OCI-LY1 (cell line): ENCODE results near the gene TLK1.

Experiments
- H2AFZ ChIP-seq: fragments of 200-600 bp; sonication (generic), shearing (Covaris generic); 2 replicates; pipeline ENCODE4 v1.6.0; 2014; ENCODE audit warnings: antibody characterized with exemption, mild to moderate bottlenecking, low read length
- H3F3A ChIP-seq: fragments of 200-600 bp; sonication (generic), shearing (Covaris generic); 2 replicates; pipeline ENCODE4 v1.6.0; 2014; ENCODE audit warnings: mild to moderate bottlenecking, antibody characterized with exemption, low read length, moderate library complexity; ENCODE audit not compliant: insufficient read depth
- H3K27ac ChIP-seq: fragments of 200-600 bp; sonication (generic); 2 replicates; pipeline ENCODE4 v1.5.1; 2014; ENCODE audit warnings: low read length, mixed run types, mild to moderate bottlenecking, low read depth; ENCODE audit not compliant: poor library complexity, severe bottlenecking
- H3K27me3 ChIP-seq: fragments of 200-600 bp; sonication (generic); 2 replicates; pipeline ENCODE4 v1.6.0; 2014; ENCODE audit warnings: antibody characterized with exemption, mild to moderate bottlenecking, low read length, moderate library complexity; ENCODE audit not compliant: insufficient read depth
- H3K36me3 ChIP-seq: fragments of 200-600 bp; sonication (generic); 2 replicates; pipeline ENCODE4 v1.6.1; 2014; ENCODE audit warnings: mild to moderate bottlenecking, antibody characterized with exemption, low read length, moderate library complexity, mixed read lengths; ENCODE audit not compliant: insufficient read depth
- H3K4me1 ChIP-seq: fragments of 200-600 bp; sonication (generic); 2 replicates; pipeline ENCODE4 v1.5.1; 2014; ENCODE audit warnings: mild to moderate bottlenecking, low read length, moderate library complexity; ENCODE audit not compliant: insufficient read depth, severe bottlenecking
- H3K4me2 ChIP-seq: fragments of 200-600 bp; sonication (generic), shearing (Covaris generic); 2 replicates; pipeline ENCODE4 v1.6.1; 2014; ENCODE audit warnings: low read length
- H3K4me3 ChIP-seq: fragments of 200-600 bp; sonication (generic); 2 replicates; pipeline ENCODE4 v1.5.1; 2014; ENCODE audit warnings: low read length, low read depth, mild to moderate bottlenecking, mixed read lengths; ENCODE audit not compliant: poor library complexity, severe bottlenecking
- H3K79me2 ChIP-seq: fragments of 200-600 bp; shearing (Covaris generic); 2 replicates; pipeline ENCODE4 v1.6.1; 2016; ENCODE audit warnings: mixed run types, low read length, mixed read lengths; ENCODE audit not compliant: insufficient read depth
- H3K9ac ChIP-seq: fragments of 200-600 bp; sonication (generic), shearing (Covaris generic); 2 replicates; pipeline ENCODE4 v1.6.1; 2014; ENCODE audit warnings: mild to moderate bottlenecking, low read length, mixed read lengths
- H3K9me2 ChIP-seq: fragments of 200-600 bp; sonication (generic), shearing (Covaris generic); 2 replicates; pipeline ENCODE4 v1.6.1; 2014; ENCODE audit warnings: low read depth, mild to moderate bottlenecking, low read length, mixed read lengths
- H3K9me3 ChIP-seq: fragments of 200-600 bp; shearing (Covaris generic); 2 replicates; pipeline ENCODE4 v1.6.1; 2014; ENCODE audit warnings: low read length, mixed read lengths
- H4K20me1 ChIP-seq: fragments of 200-600 bp; sonication (generic), shearing (Covaris generic); 2 replicates; pipeline ENCODE4 v1.6.0; 2016; ENCODE audit warnings: mild to moderate bottlenecking, low read length; ENCODE audit not compliant: insufficient read depth
- EZH2 ChIP-seq: fragments of 200-600 bp; sonication (generic), shearing (Covaris generic); IDR thresholded peaks from 2 replicates; pipeline ENCODE4 v1.8.0; 2017; ENCODE audit warnings: borderline replicate concordance, mixed run types, mild to moderate bottlenecking, antibody characterized with exemption, low read length, moderate library complexity, mixed read lengths
- TF ChIP-seq, protein P1 (sequence below): fragments of 200-600 bp; sonication (generic), shearing (Covaris generic); IDR thresholded peaks from 2 replicates; pipeline ENCODE4 v1.5.1; 2017; ENCODE audit warnings: mild to moderate bottlenecking, antibody characterized with exemption, low read length, moderate library complexity, mixed read lengths

The TLK1 gene

DNA sequence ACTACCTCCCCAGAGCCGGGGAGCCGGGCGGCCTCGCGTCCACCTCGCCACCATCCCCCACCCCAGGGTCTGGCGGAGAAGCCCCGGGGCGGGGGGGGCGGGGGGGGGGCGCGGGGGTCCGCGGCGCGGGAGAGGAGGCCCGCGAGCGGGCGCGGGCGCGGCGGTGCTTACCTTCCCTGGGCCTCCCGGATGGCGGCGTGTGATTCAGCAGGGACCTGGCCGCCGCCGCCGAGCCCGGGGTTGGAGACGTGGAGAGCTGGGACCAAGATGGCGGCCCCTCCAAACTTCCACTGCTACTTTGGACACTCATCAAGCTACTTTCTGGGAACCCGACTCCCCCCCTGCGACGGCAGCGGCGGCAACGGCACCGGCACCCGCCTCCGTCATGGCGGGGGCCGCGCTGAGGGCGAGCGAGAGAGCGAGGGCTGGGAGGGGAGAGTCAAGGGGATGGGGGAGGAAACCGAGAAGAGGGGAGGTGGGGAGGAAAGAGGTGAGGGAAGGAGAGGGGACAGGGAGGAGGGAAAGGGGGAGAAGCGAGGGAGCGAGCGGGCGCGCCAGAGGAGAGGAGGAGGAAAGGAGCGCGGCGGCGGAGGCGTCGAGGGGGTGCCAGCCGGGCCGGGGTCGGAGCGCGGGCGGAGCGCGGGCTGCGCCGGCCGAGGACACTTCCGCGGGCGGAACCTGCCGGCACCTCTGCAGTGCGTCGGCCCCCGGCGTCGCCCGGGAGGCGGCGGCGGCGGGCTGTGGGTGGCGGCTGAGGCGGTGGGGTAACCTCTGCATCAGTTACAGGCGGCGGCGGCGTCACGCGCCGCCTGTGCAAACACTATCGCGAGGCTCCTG is at the start of gene TLK1:
TSS of gene TLK1 (minus strand) at position 775 of the 837 bp plus-strand sequence. CDS start at position 310, 465 bp downstream.
- H3K36me3 ChIP-seq = no peaks in the 10 kb centered on the region
- peaks cover 44% of the 10 kb centered on the region for H3K79me2 ChIP-seq
- peaks cover 60% of the 10 kb centered on the region for H3K4me1 ChIP-seq

DNA sequence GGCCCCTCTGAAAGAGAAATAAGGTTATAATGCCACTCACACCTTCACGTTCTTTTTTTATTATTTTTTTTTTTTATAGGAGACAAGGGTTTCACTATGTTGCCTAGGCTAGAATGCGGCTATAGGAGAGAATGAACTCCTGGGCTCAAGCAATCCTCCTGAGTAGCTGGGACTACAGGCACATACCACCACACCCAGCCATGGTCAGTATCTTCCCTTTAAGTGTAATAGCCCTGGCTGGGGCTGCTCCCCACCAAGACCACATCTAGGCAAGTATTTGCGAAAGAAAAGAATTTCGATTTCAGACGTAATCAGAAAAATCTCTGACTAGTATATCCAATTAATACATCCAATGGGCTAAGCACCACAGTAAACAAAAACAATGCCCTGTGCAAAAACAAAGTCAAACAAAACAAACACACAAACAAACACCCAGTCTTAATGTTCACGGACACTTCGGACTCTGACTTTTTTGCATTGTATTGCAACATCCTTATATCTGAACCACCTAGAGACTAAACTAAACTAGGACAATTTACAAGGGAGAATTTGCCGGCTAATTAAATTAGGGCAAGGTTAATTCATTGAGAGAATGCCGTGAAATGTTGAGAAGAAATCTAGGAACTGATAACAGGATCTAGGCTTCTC is 49.6 kb upstream of the TLK1 start:
- Histone ChIP-seq H3K36me3 (no peaks in the 10 kb centered on the region), H4K20me1 (no peaks in the 10 kb centered on the region), H3K9me3 (no peaks in the 10 kb centered on the region), H3F3A (no peaks in the 10 kb centered on the region), H3K79me2 (no peaks in the 10 kb centered on the region), H3K9ac (peak overlapping the region; percentile 66), H2AFZ (peak overlapping the region; percentile 76; the same call in 1 of the 2 replicates), H3K4me1 (peaks cover 34% of the 10 kb centered on the region), H3K27ac (peak overlapping the region; percentile 88), H3K4me3 (peak overlapping the region; percentile 53), H3K27me3 (no peaks in the 10 kb centered on the region), H3K9me2 (no peaks in the 10 kb centered on the region), H3K4me2 (peak overlapping the region; percentile 76)
- TF ChIP-seq, protein P1, sequence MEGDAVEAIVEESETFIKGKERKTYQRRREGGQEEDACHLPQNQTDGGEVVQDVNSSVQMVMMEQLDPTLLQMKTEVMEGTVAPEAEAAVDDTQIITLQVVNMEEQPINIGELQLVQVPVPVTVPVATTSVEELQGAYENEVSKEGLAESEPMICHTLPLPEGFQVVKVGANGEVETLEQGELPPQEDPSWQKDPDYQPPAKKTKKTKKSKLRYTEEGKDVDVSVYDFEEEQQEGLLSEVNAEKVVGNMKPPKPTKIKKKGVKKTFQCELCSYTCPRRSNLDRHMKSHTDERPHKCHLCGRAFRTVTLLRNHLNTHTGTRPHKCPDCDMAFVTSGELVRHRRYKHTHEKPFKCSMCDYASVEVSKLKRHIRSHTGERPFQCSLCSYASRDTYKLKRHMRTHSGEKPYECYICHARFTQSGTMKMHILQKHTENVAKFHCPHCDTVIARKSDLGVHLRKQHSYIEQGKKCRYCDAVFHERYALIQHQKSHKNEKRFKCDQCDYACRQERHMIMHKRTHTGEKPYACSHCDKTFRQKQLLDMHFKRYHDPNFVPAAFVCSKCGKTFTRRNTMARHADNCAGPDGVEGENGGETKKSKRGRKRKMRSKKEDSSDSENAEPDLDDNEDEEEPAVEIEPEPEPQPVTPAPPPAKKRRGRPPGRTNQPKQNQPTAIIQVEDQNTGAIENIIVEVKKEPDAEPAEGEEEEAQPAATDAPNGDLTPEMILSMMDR = no peak
- no peak for TF ChIP-seq EZH2

More for the DNA sequence above, at the start of gene TLK1:
- no peaks in the 10 kb centered on the region for H3K27me3 ChIP-seq
- H3K9me3 ChIP-seq = no peaks in the 10 kb centered on the region
- H2AFZ ChIP-seq = peak within 1 kb of the TSS; percentile 29; the same call in 1 of the 2 replicates
- TF ChIP-seq, protein P1 = no peak
- no peak for TF ChIP-seq EZH2
- H3K4me3 ChIP-seq = peak within 1 kb of the TSS; percentile 75
- peak within 1 kb of the TSS; percentile 90 for H3K27ac ChIP-seq
- no peaks in the 10 kb centered on the region for H3K9me2 ChIP-seq
- H3F3A ChIP-seq = no peaks in the 10 kb centered on the region
- peak within 1 kb of the TSS; percentile 85 for H3K4me2 ChIP-seq
- H3K9ac ChIP-seq = peak within 1 kb of the TSS; percentile 91
- no peaks in the 10 kb centered on the region for H4K20me1 ChIP-seq

DNA sequence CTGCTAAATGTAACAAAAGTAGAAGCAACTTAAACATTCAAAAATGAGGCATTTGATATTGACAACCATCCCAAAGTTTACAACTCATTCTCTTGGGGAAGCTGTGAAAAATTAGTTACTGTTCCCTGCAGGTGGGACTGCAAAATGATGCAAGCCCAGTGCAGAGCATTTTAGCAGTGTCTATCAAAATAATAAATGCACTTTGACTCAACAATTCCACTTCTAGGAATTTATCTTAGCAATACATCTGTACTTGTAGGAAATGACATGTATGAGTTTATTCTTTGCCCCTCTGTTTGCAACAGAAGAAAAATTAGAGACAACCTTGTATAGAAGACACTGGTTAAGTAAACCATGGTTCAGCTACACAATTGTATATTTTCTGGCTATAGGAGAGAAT is 48.0 kb upstream of the TLK1 start:
- no peaks in the 10 kb centered on the region for H3F3A ChIP-seq
- TF ChIP-seq, protein P1 = no peak
- TF ChIP-seq EZH2 = no peak
- no peak overlapping the region for H3K9ac ChIP-seq
- no peak overlapping the region for H3K4me2 ChIP-seq
- no peak overlapping the region for H3K4me3 ChIP-seq
- no peaks in the 10 kb centered on the region for H3K79me2 ChIP-seq
- H4K20me1 ChIP-seq = no peaks in the 10 kb centered on the region
- H3K27me3 ChIP-seq = no peaks in the 10 kb centered on the region
- H3K9me2 ChIP-seq = no peaks in the 10 kb centered on the region
- H2AFZ ChIP-seq = 0 out of 2 replicates have a peak overlapping the region, but pooled peaks have one; percentile 20
- no peaks in the 10 kb centered on the region for H3K9me3 ChIP-seq
- peak overlapping the region; percentile 18 for H3K27ac ChIP-seq
- peaks cover 34% of the 10 kb centered on the region for H3K4me1 ChIP-seq
- no peaks in the 10 kb centered on the region for H3K36me3 ChIP-seq
